Activated naive CD4-positive, alpha-beta T cell treated with anti-CD3 and anti-CD28 coated beads, Interleukin-2, amount 50 U/mL, for 24 hours (primary cell): ENCODE data around the gene CDCA7.

ENCODE experiments used
- H3K27ac Mint-ChIP-seq: one replicate; pipeline ENCODE4 v1.8.0; 2021; ENCODE audit warnings: mild to moderate bottlenecking, mixed read lengths
- H3K27me3 Mint-ChIP-seq: one replicate; pipeline ENCODE4 v1.8.0; 2021; ENCODE audit warnings: mixed read lengths
- H3K36me3 Mint-ChIP-seq: one replicate; pipeline ENCODE4 v1.8.0; 2021; ENCODE audit warnings: mixed read lengths
- H3K4me1 Mint-ChIP-seq: one replicate; pipeline ENCODE4 v1.8.0; 2021; ENCODE audit warnings: mixed read lengths
- H3K4me3 Mint-ChIP-seq: one replicate; pipeline ENCODE4 v1.8.0; 2021; ENCODE audit warnings: mild to moderate bottlenecking, mixed read lengths
- H3K9me3 Mint-ChIP-seq: one replicate; pipeline ENCODE4 v1.8.0; 2021; ENCODE audit warnings: mixed read lengths

The CDCA7 gene

DNA sequence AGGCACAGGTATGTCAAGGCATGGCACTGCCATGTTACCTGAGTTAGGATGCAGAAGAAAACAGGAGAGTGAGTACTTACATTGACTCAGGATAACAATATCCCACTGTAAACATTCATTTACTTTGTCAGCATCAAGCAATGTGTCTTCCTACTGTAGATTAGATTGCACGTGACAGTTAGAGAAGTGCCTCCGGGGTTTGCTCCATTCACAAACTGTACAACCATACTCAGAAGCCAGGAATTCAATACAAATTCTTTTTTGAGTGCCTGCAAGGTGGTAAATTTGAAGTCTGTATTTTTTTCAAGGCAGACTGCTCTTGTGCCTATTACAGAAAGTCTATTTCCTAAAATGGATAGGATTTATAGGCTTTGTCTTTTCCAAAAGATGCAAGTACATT, 34.1 kb downstream of the CDCA7 start:
- Mint-ChIP-seq H3K4me3 (no peak overlapping the region), H3K27ac (no peak overlapping the region), H3K27me3 (peaks cover 3% of the 10 kb centered on the region), H3K9me3 (no peaks in the 10 kb centered on the region), H3K4me1 (no peaks in the 10 kb centered on the region), H3K36me3 (no peaks in the 10 kb centered on the region)

DNA sequence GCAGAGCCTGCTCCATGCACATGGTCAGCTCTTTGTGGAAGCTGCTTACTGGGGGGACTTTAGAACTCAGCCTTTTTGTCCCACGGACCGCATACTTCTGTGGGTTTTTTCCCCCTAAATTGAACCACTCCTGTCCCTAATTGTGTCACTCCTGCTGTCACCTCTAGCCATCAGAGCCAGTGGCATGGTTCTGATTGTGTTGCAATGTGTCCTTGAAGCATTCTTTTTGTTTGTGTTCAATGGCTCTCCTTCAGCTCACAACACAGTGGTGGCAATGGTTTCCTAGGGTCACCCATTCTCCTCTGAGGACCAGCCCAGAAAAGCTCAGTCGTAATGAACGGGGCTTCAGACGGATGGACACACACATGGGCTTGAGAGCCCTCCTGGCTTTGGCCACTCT, 35.4 kb downstream of the CDCA7 start:
- Mint-ChIP-seq H3K4me1 (no peaks in the 10 kb centered on the region), H3K27ac (no peak overlapping the region), H3K36me3 (no peaks in the 10 kb centered on the region), H3K27me3 (peaks cover 11% of the 10 kb centered on the region), H3K4me3 (no peak overlapping the region), H3K9me3 (no peaks in the 10 kb centered on the region)

DNA sequence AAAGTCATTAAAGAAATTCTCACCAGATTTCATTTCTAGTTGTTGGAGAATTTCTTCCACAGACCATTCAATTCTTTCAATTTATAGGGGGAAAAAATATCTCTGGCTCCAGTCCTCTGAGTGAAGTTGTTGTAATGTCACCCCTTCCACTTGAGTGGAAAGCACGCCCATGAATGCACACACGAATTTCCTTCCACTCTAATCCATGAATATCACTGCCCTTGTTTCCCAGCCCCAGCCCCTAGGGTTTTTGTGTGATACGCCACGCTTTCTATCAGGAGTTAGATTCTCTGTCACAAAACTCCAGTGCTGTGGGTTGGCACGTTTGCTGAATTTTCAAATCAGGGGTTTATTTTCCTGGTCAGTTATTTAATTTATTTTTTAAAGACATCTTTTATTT, 38.1 kb downstream of the CDCA7 start:
- Mint-ChIP-seq H3K36me3 (no peaks in the 10 kb centered on the region), H3K9me3 (no peaks in the 10 kb centered on the region), H3K27ac (no peak overlapping the region), H3K27me3 (peaks cover 17% of the 10 kb centered on the region), H3K4me3 (no peak overlapping the region), H3K4me1 (no peaks in the 10 kb centered on the region)

DNA sequence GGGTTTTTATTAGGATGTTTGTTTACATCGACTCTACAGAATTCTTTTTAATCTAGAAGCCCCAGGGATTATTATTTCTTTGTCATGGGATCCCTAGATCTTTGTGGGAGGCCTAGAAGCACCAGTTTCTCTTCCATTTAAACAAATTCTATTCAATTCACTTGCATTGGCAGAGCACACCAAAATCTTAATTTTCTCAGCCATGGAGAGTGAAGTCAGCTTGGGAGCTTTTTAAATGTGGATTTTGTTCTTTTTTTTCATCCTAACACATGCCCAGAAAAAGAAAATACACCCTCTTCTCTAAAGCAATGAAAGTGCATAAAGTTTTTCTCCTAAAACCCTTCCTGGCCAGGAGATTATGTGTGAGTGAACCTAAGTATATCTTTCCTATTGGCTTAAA, 38.5 kb downstream of the CDCA7 start:
- H3K4me3 Mint-ChIP-seq = no peak overlapping the region
- H3K27ac Mint-ChIP-seq = no peak overlapping the region
- H3K27me3 Mint-ChIP-seq = peaks cover 19% of the 10 kb centered on the region
- H3K36me3 Mint-ChIP-seq = no peaks in the 10 kb centered on the region
- no peaks in the 10 kb centered on the region for H3K4me1 Mint-ChIP-seq
- H3K9me3 Mint-ChIP-seq = no peaks in the 10 kb centered on the region

DNA sequence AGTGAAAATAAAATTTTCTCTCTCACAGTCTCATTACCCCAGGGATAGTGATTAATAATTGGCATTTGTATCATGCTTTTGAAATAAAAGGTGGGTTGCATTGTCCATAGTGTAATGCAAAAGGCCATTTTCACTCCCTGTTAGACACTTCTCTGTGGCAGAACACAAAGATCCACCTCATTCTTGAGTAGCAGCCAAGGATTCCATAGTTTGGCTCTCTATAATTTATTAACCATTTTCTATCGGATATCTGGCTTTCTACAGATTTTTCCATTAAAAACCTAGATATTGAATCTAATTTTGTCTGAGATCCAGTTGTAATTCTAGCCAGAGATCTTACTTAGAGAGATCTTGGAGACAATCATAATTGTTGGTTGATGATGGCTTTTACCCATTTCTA, 39.0 kb downstream of the CDCA7 start:
- Mint-ChIP-seq H3K27ac (no peak overlapping the region), H3K36me3 (no peaks in the 10 kb centered on the region), H3K9me3 (no peaks in the 10 kb centered on the region), H3K4me3 (no peak overlapping the region), H3K27me3 (peaks cover 19% of the 10 kb centered on the region), H3K4me1 (no peaks in the 10 kb centered on the region)

DNA sequence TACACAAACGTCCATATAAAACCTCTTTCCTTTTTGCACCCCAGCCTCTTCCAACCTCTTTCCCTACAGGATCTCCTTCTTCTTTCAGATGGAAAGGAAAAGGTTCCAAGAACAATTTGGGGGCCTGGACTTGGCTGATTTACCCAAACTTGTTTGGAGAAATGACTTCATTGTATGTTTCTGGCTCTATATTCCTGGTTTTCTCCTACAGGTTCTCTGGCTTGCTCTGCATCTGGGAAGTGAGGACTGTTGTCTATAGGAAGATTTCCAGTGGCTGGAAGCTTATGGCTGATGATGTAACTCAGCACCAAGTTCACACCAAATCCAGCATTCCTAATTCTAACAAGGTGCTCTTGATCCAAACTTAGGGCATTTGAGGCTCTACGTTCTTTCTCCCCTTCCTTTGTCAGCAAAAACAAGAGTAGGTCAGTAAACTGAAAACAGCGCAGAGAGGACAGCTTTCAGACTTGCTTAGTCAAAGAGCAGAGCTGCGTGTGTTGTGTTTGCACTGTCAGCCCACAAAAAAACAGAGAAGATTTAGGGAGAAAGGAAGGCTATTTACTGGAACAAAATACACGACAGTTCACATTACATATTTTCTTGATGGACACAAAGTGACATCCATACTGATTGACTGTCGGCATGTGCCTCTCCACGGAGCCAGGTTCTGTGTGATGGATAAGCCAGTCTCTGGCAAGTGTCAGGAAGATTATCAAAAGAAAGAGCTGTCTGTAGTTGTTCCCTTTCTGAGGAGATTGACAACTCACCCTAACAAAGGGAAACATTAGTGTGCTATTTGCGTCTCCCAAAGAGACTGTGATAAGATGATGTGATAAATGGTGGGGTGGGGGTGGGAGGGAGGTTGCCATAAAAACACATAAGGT, 39.7 kb downstream of the CDCA7 start:
- no peaks in the 10 kb centered on the region for H3K36me3 Mint-ChIP-seq
- no peaks in the 10 kb centered on the region for H3K4me1 Mint-ChIP-seq
- no peak overlapping the region for H3K4me3 Mint-ChIP-seq
- no peak overlapping the region for H3K27ac Mint-ChIP-seq
- peaks cover 19% of the 10 kb centered on the region for H3K27me3 Mint-ChIP-seq
- no peaks in the 10 kb centered on the region for H3K9me3 Mint-ChIP-seq

DNA sequence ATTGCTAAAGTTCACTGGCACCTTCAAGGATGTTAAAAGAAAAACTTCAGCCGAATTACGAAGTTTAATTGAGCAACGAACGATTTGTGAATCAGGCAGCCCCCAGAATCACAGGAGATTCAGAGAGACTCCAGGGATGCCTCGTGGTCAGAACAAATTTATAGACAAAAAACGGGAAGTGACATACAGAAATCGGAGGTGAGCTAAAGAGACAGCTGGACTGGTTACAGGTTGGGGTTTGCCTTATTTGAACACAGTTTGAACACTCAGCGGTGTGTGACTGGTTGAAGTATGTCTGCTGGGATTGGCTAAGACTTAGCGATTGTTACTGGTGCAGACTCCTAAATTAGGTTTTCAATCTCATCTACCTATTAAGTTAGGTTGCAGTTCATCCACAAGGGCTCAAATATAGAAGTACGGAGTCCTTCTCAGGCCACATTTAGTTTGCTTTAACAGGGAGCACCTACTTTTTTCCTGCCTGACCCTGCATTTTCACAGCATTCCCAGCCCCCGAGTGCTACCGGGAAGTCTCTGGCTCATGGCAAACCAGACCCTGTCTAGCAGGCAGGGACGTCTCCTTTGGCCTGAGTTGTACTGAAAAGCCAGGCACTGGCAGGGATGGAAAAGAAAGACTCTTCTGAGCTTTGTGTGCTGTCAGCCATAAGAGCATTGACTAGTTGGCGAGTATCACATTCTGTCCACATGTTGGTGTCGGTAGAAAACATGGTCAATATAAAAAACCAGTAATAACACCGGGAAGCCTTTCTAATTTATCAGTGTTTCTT, 41.1 kb downstream of the CDCA7 start:
- Mint-ChIP-seq H3K4me1 (no peaks in the 10 kb centered on the region), H3K9me3 (no peaks in the 10 kb centered on the region), H3K27ac (no peak overlapping the region), H3K36me3 (no peaks in the 10 kb centered on the region), H3K27me3 (peaks cover 24% of the 10 kb centered on the region), H3K4me3 (no peak overlapping the region)

DNA sequence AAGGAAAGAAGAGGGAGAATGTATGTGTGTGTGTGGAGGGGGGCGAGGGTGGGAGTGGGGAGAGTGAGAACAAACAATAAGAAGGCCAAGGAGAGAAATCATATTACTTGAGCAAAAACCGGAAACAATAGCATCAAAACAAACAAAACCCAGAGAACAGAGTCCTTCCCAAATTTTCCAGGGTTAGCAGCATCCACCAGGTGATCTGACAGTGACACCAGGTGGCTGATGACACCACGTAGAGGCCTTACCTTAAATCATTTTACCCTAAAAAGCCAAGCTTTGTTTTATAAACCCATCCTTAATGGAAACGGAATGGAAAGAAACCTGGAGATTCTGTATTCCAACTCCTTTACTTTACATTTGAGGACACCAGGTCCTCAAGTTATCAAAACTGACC, 42.9 kb downstream of the CDCA7 start:
- H3K9me3 Mint-ChIP-seq = no peaks in the 10 kb centered on the region
- H3K36me3 Mint-ChIP-seq = no peaks in the 10 kb centered on the region
- no peak overlapping the region for H3K4me3 Mint-ChIP-seq
- no peak overlapping the region for H3K27ac Mint-ChIP-seq
- peaks cover 37% of the 10 kb centered on the region for H3K27me3 Mint-ChIP-seq
- peaks cover 4% of the 10 kb centered on the region for H3K4me1 Mint-ChIP-seq

DNA sequence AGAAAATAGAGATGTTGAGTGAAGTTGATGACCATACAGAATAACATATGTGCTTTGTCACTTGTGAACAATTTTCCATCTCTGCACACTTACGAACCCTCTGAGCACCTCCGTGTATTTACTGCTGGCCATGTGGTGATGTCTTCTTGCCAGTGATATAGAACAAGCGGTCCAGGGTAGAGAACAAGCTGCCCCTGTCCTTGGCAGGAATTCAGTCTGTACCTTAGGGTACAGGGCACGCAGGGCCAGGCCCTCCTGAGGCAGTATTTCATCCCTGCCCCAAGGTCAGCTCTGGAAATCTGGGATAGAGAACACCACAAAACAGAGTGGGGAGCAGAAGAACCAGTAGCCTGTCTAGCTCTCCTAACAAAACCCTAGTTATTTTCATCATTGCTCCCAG, 44.6 kb downstream of the CDCA7 start:
- Mint-ChIP-seq H3K4me3 (no peak overlapping the region), H3K27me3 (peaks cover 41% of the 10 kb centered on the region), H3K9me3 (no peaks in the 10 kb centered on the region), H3K36me3 (no peaks in the 10 kb centered on the region), H3K27ac (no peak overlapping the region), H3K4me1 (peaks cover 5% of the 10 kb centered on the region)

DNA sequence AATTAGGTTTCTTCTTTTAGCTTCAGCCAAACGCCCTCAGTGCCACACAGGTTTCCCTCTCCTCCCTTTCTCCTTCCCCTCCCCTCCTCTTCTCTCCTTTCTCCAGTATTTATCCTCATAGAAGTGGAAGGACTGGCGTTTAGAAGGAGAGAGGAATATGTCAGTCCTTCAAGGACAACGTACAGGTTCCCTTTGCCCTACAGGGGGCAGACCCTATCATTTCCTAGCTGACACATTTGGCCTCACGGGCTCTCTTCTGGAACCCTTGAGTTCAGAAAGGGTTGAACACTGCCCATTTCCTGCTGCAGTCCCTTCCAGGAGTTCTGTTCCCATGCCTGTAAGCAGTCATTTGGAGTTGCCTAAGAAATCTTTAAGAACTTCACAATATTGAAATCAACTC, 46.1 kb downstream of the CDCA7 start:
- H3K9me3 Mint-ChIP-seq = no peaks in the 10 kb centered on the region
- no peak overlapping the region for H3K27ac Mint-ChIP-seq
- peaks cover 33% of the 10 kb centered on the region for H3K27me3 Mint-ChIP-seq
- H3K4me3 Mint-ChIP-seq = no peak overlapping the region
- H3K4me1 Mint-ChIP-seq = peaks cover 5% of the 10 kb centered on the region
- no peaks in the 10 kb centered on the region for H3K36me3 Mint-ChIP-seq

DNA sequence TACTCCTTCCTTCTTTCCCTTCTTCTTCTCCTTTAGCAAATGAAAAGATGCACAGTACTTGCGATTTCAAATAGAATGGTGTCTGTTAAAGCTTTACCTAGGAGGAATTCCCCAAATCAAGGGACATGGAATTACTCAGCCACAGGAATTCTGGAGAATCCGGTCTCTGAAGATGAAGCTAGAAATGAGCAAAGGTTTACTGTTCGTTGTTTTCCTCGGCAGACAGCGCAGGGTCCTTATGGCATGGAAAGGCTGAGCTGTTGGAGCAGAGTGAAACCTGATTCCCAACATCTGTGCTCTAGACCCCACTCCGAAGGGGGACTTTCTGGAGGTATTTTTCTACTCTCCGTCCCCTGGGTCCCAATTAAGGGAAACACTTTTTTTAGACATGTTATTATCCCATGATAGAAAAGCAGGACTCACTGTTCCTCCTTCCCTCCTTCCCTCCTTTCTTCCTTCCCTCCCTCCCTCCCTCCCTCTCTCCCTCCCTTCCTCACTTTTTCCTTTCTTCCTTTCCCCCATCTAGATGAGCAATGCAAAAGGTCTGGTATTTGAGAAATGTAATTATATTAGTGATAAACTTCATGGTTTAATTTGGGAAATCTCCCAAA, 47.1 kb downstream of the CDCA7 start:
- Mint-ChIP-seq H3K27ac (no peak overlapping the region), H3K4me1 (peaks cover 5% of the 10 kb centered on the region), H3K27me3 (peaks cover 33% of the 10 kb centered on the region), H3K36me3 (no peaks in the 10 kb centered on the region), H3K9me3 (no peaks in the 10 kb centered on the region), H3K4me3 (no peak overlapping the region)

DNA sequence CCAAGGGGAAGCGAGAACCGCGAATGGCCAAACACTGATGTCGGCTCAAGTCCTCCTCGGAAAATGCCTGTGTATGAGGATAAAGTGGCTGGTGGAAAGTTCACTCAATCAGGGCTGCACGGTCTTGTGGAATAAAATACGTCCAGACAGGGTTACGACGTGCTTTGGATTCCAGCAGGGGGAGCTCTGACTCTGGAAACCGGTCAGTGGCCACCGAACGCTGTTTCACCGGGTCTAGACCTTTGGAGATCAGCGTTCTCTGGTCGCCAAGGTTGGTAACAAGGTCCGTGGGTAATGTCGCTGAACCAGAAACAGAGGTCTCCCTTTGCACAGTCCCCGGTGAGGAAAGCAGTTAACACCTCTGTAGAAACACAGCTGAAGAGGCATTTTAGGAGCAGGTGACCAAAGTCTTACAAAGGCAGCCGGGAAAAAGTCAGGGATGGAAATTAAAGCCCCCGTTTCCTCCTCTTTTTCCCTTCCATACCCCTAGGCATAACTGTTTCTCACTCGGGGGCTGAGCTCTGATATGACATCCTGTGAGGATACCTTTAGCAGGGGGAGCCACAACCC, 47.8 kb downstream of the CDCA7 start:
- Mint-ChIP-seq H3K27me3 (peaks cover 31% of the 10 kb centered on the region), H3K27ac (no peak overlapping the region), H3K4me1 (peaks cover 5% of the 10 kb centered on the region), H3K9me3 (no peaks in the 10 kb centered on the region), H3K36me3 (no peaks in the 10 kb centered on the region), H3K4me3 (no peak overlapping the region)

DNA sequence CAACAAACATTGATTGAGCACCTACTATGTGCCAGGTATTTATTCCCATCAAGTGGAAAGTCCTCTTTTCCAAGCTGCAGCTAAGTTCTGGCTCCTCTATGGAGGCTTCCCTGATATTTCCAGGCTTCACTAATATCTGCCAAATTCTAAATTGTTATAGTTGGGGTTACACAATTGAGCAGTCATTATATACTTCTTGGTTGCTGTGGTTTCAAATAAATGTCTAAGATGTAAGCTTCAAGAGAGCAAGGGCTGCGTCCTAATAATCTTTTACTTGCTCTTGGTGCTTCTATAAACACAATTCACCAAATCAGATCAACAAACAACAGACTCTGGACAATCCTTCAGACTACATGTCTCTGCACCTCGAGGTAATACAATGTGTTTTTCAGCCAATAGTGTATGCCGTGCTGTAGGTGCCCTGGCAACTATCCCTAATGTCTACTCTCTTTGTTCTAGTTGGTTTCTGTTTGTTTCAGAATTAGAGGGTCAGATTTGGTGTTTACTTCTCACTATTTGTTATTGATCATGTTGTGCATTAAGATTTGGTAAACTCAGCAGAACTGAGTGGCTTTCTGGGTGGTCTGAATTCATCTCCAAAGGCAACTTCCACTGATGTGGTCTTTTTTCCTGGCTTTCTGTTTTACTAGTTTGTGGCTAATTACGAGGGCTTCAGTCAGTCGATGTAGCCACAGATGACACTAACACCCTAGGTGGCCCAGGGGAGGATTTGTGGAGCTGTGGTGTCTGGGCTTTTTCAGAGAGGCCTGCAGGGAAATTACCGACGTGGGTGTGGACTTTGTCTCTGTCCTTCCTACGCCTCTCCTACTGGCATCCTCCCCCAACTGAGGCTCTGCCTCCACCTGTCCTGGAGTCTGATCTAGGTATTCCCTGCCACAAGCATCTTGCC, 50.4 kb downstream of the CDCA7 start:
- H3K36me3 Mint-ChIP-seq = no peaks in the 10 kb centered on the region
- no peak overlapping the region for H3K4me3 Mint-ChIP-seq
- peaks cover 32% of the 10 kb centered on the region for H3K27me3 Mint-ChIP-seq
- no peak overlapping the region for H3K27ac Mint-ChIP-seq
- peaks cover 5% of the 10 kb centered on the region for H3K4me1 Mint-ChIP-seq
- no peaks in the 10 kb centered on the region for H3K9me3 Mint-ChIP-seq

DNA sequence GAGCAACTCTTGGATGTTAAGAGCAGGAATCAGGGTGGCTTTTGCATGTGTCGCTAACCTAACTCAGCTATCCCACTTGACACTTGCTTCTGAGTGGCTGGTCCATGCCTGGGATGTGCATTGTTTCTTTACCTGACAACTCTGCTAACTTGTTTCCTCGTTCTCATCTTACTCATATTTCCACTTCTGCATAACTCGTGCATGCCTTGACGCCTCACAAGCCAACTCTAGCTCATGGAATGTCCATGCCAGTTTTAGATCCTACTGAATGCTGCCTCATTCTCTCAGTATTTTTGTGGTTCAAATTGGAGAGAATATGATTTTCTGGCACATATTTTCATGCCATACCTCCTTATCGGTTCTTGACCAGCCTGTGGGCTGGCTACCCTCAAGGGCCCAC, 52.5 kb downstream of the CDCA7 start:
- Mint-ChIP-seq H3K36me3 (no peaks in the 10 kb centered on the region), H3K4me3 (no peak overlapping the region), H3K27ac (no peak overlapping the region), H3K9me3 (no peaks in the 10 kb centered on the region), H3K27me3 (peaks cover 19% of the 10 kb centered on the region), H3K4me1 (peaks cover 4% of the 10 kb centered on the region)

DNA sequence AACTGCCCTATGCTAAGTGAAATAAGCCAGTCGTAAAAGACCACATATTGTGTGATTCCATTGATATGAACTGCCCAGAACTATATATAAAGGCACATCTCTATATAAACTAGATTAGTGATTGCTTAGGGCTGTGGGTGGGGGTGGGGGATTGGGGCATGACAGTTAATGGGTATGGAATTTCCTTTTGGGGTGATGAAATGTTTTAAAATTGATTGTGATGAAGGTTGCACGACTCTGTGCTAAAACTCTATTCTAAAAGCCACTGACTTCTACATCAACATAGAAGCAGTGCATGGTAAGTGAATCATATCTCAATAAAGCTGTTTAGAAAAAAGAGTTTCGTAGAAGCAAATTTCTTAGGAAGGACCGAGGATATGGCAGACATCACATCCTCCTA, 53.0 kb downstream of the CDCA7 start:
- Mint-ChIP-seq H3K4me3 (no peak overlapping the region), H3K27ac (no peak overlapping the region), H3K27me3 (peaks cover 15% of the 10 kb centered on the region), H3K4me1 (no peaks in the 10 kb centered on the region), H3K36me3 (no peaks in the 10 kb centered on the region), H3K9me3 (no peaks in the 10 kb centered on the region)
